Stomach (tissue), 4 donors: Measurements from ENCODE around the gene ZNF280B.

Experiments
- CTCF ChIP-seq, 7 experiments: fragments of 450-650 bp in 4 of 7; fragments of 200-600 bp in 3 of 7; sonication (generic) in 3 of 7; IDR thresholded peaks; one replicate each; pipeline ENCODE4 v1.5.1; 2016 to 2019; ENCODE audit warnings: antibody characterized with exemption in 7 of 7, control low read depth in 2 of 7, mild to moderate bottlenecking in 1 of 7
- POLR2A ChIP-seq, 4 donors: fragments of 450-650 bp; IDR thresholded peaks; one replicate each; pipeline ENCODE4 v1.6.1; 2016; ENCODE audit warnings: antibody characterized with exemption in 4 of 4, control low read depth in 2 of 4, mild to moderate bottlenecking in 1 of 4, moderate library complexity in 1 of 4

- no peak for TF ChIP-seq CTCF (IDR thresholded peaks at IDR 0.05)
- TF ChIP-seq POLR2A (IDR thresholded peaks at IDR 0.05) = no peak
Measured at GRCh38 chr22:22460635-22461034, 47.9 kb downstream of the ZNF280B start.
